ENCODE measurements around the gene SETDB2. TPM values are rescaled to one million over a fixed set of nuclear protein-coding genes. Genes with fewer than 3 reads are reported as not detected.

The SETDB2 gene
- total and polyA plus RNA-seq, 2 experiments from 2014 or later = 2.8 to 5.7 TPM

GRCh38 chr13:49498206-49498605, 54.1 kb downstream of the SETDB2 start:
- TF ChIP-seq EZH2phosphoT487 (IDR thresholded peaks at IDR 0.05; ENCODE audit: insufficient read depth, low read depth) (no peak), EZH2 (IDR thresholded peaks at IDR 0.05; ENCODE audit: insufficient read depth, poor library complexity, severe bottlenecking) (no peak)

GRCh38 chr13:49499889-49500660, 56.0 kb downstream of the SETDB2 start:
- Histone ChIP-seq H3K9me2 (ENCODE audit: insufficient read depth) (no peaks in the 10 kb centered on the region), H3F3A (ENCODE audit: insufficient read depth) (peaks cover 51% of the 10 kb centered on the region), H3K4me2 (ENCODE audit: unreplicated experiment) (peak overlapping the region; percentile 49), H2AFZ (no peak overlapping the region), H3K79me2 (ENCODE audit: insufficient read depth) (no peaks in the 10 kb centered on the region), H3K9me3 (ENCODE audit: low read depth) (no peaks in the 10 kb centered on the region), H3K36me3 (ENCODE audit: low read depth) (no peaks in the 10 kb centered on the region), H3K4me1 (ENCODE audit: insufficient read depth) (peaks cover 22% of the 10 kb centered on the region), H4K20me1 (ENCODE audit: insufficient read depth) (no peaks in the 10 kb centered on the region), H3K27ac (peak overlapping the region; percentile 66), H3K9ac (peak overlapping the region; percentile 54), H3K4me3 (peak overlapping the region; percentile 42), H3K27me3 (replicated peaks; ENCODE audit: insufficient read depth) (no peaks in the 10 kb centered on the region)
- TF ChIP-seq EZH2 (IDR thresholded peaks at IDR 0.05; ENCODE audit: insufficient read depth, poor library complexity, severe bottlenecking) (no peak), EZH2phosphoT487 (IDR thresholded peaks at IDR 0.05; ENCODE audit: insufficient read depth, low read depth) (no peak)
- 43 to 47% methylated on average over 6 of the region's 6 CpGs for WGBS, 2 experiments (ENCODE audit: low coverage in 1 of 2, low lambda C conversion rate in 2 of 2, missing lambda C conversion rate in 2 of 2)
- in situ Hi-C loops (cut with MboI) = no loop called here
- DNase-seq = peak; percentile 86

More at GRCh38 chr13:49498206-49498605, 54.1 kb downstream of the SETDB2 start:
- 96% methylated on average over 4 of the region's 4 CpGs for WGBS, 2 experiments (ENCODE audit: low coverage in 1 of 2, low lambda C conversion rate in 2 of 2, missing lambda C conversion rate in 2 of 2)
- H4K20me1 ChIP-seq (ENCODE audit: insufficient read depth) = no peaks in the 10 kb centered on the region
- in situ Hi-C loops (cut with MboI) = no loop called here
- H3K4me1 ChIP-seq (ENCODE audit: insufficient read depth) = peaks cover 30% of the 10 kb centered on the region
- H3K36me3 ChIP-seq (ENCODE audit: low read depth) = no peaks in the 10 kb centered on the region
- no peak overlapping the region for H3K4me3 ChIP-seq
- H3K9me3 ChIP-seq (ENCODE audit: low read depth) = no peaks in the 10 kb centered on the region
- H3K4me2 ChIP-seq (ENCODE audit: unreplicated experiment) = no peak overlapping the region
- DNase-seq = no peak
- H3K9ac ChIP-seq = no peak overlapping the region
- peaks cover 70% of the 10 kb centered on the region for H3F3A ChIP-seq (ENCODE audit: insufficient read depth)
- H2AFZ ChIP-seq = no peak overlapping the region
- no peak overlapping the region for H3K27ac ChIP-seq
- no peaks in the 10 kb centered on the region for H3K9me2 ChIP-seq (ENCODE audit: insufficient read depth)
- H3K27me3 ChIP-seq (replicated peaks; ENCODE audit: insufficient read depth) = no peaks in the 10 kb centered on the region
- H3K79me2 ChIP-seq (ENCODE audit: insufficient read depth) = no peaks in the 10 kb centered on the region

GRCh38 chr13:49502954-49503353, 58.9 kb downstream of the SETDB2 start:
- H3F3A ChIP-seq (ENCODE audit: insufficient read depth) = peaks cover 26% of the 10 kb centered on the region
- peaks cover 22% of the 10 kb centered on the region for H3K4me1 ChIP-seq (ENCODE audit: insufficient read depth)
- no peak overlapping the region for H3K9ac ChIP-seq
- H3K9me3 ChIP-seq (ENCODE audit: low read depth) = no peaks in the 10 kb centered on the region
- no peak for TF ChIP-seq EZH2 (IDR thresholded peaks at IDR 0.05; ENCODE audit: insufficient read depth, poor library complexity, severe bottlenecking)
- no peak for TF ChIP-seq EZH2phosphoT487 (IDR thresholded peaks at IDR 0.05; ENCODE audit: insufficient read depth, low read depth)
- peak; percentile 68 for DNase-seq
- no peaks in the 10 kb centered on the region for H4K20me1 ChIP-seq (ENCODE audit: insufficient read depth)
- WGBS, 2 experiments (ENCODE audit: low coverage in 1 of 2, low lambda C conversion rate in 2 of 2, missing lambda C conversion rate in 2 of 2) = 43 to 50% methylated on average over 8 to 9 of the region's 9 CpGs
- H3K36me3 ChIP-seq (ENCODE audit: low read depth) = no peaks in the 10 kb centered on the region
- no peak overlapping the region for H3K4me3 ChIP-seq
- H3K27ac ChIP-seq = no peak overlapping the region
- H3K9me2 ChIP-seq (ENCODE audit: insufficient read depth) = no peaks in the 10 kb centered on the region
- in situ Hi-C loops (cut with MboI) = no loop called here
- no peak overlapping the region for H2AFZ ChIP-seq
- H3K79me2 ChIP-seq (ENCODE audit: insufficient read depth) = no peaks in the 10 kb centered on the region
- no peaks in the 10 kb centered on the region for H3K27me3 ChIP-seq (replicated peaks; ENCODE audit: insufficient read depth)
- no peak overlapping the region for H3K4me2 ChIP-seq (ENCODE audit: unreplicated experiment)

GRCh38 chr13:49503951-49504350, 59.9 kb downstream of the SETDB2 start:
- H3K36me3 ChIP-seq (ENCODE audit: low read depth) = no peaks in the 10 kb centered on the region
- H2AFZ ChIP-seq = no peak overlapping the region
- H4K20me1 ChIP-seq (ENCODE audit: insufficient read depth) = no peaks in the 10 kb centered on the region
- H3K9me3 ChIP-seq (ENCODE audit: low read depth) = no peaks in the 10 kb centered on the region
- peak; percentile 51 for DNase-seq
- 53 to 58% methylated on average over 3 of the region's 3 CpGs for WGBS, 2 experiments (ENCODE audit: low coverage in 1 of 2, low lambda C conversion rate in 2 of 2, missing lambda C conversion rate in 2 of 2)
- TF ChIP-seq EZH2 (IDR thresholded peaks at IDR 0.05; ENCODE audit: insufficient read depth, poor library complexity, severe bottlenecking) = no peak
- no peak for TF ChIP-seq EZH2phosphoT487 (IDR thresholded peaks at IDR 0.05; ENCODE audit: insufficient read depth, low read depth)
- H3K9ac ChIP-seq = no peak overlapping the region
- H3K79me2 ChIP-seq (ENCODE audit: insufficient read depth) = no peaks in the 10 kb centered on the region
- peaks cover 22% of the 10 kb centered on the region for H3K4me1 ChIP-seq (ENCODE audit: insufficient read depth)
- no peak overlapping the region for H3K4me3 ChIP-seq
- H3K27ac ChIP-seq = no peak overlapping the region
- H3K9me2 ChIP-seq (ENCODE audit: insufficient read depth) = no peaks in the 10 kb centered on the region
- no peaks in the 10 kb centered on the region for H3K27me3 ChIP-seq (replicated peaks; ENCODE audit: insufficient read depth)
- in situ Hi-C loops (cut with MboI) = no loop called here
- no peak overlapping the region for H3K4me2 ChIP-seq (ENCODE audit: unreplicated experiment)
- peaks cover 16% of the 10 kb centered on the region for H3F3A ChIP-seq (ENCODE audit: insufficient read depth)
